ENCODE results near the gene NRIP3. TPM values are rescaled to one million over a fixed set of nuclear protein-coding genes. Genes with fewer than 3 reads are reported as not detected.

Gene NRIP3
- total RNA-seq, 1 donor from 2014 or later, result 17.9 TPM

Small RNA genes within 50 kb of the gene (small RNA-seq; reads per million reads assigned to genes)
- not detected for gene RF00019

Other genes starting within 250 kb of the NRIP3 start
- gene AKIP1, start 92.8 kb downstream of the NRIP3 start, total RNA-seq, result 25.7 TPM
- not detected for gene C11orf16, start 71.1 kb downstream of the NRIP3 start, total RNA-seq
- not detected for gene ASCL3, start 61.0 kb downstream of the NRIP3 start, total RNA-seq
- gene TMEM9B, start 39.6 kb downstream of the NRIP3 start, total RNA-seq, result 62.9 TPM
- gene SCUBE2, start 87.6 kb upstream of the NRIP3 start, total RNA-seq, result 4.7 TPM